ENCODE measurements around the gene DOP1A.

DOP1A gene

DNA sequence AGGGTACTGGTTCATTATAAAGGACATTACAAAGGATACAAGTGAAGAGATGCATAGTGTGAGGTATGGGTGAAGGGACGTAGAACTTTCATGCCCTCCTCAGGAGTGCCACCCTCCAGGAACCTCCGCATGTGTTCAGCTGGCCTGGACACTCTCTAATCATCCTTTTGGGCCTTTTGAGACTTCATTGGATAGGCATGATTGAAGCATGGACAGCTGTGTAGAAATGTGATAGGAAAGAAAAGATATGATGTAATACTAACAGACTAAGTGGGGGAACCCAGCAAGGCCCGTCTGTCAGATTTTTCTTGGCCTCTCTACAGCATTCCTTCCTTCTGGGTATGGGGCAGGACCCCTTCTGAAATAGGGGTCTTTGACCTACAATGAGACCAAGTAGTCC is 31.1 kb downstream of the DOP1A start:
- H3K9me3 Mint-ChIP-seq = peaks cover 2% of the 10 kb centered on the region

DNA sequence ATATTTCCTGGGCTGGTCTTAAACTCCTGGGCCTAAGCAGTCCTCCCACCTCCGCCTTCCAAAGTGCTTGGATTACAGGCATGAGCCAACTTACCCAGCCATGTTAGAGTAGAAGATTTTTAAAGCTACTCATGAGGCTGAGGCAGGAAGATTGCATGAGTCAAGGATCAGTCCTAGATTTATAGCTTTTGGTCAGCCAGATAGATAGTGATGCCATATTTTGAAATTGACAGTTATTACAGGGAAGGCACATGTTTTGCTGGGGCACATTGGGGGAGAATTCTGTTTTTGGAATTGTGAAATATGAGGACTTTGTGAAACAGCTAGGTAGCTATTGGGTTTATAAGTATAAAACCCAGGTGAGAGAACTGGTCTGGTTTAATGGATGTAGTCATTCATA is 40.9 kb downstream of the DOP1A start:
- no peak for TF ChIP-seq CTCF (IDR thresholded peaks at IDR 0.05; ENCODE audit: unreplicated experiment in 3 of 3)
- Mint-ChIP-seq H3K9me3 (peaks cover 9% of the 10 kb centered on the region), H3K4me1 (no peaks in the 10 kb centered on the region), H3K4me3 (no peak overlapping the region), H3K36me3 (ENCODE audit: low read depth) (peaks cover 48% of the 10 kb centered on the region), H3K27me3 (ENCODE audit: low read depth) (no peaks in the 10 kb centered on the region), H3K27ac (no peak overlapping the region)

More for the DNA sequence above, 31.1 kb downstream of the DOP1A start:
- Mint-ChIP-seq H3K27me3 (ENCODE audit: low read depth) (no peaks in the 10 kb centered on the region), H3K4me3 (no peak overlapping the region), H3K4me1 (peaks cover 25% of the 10 kb centered on the region), H3K27ac (peak overlapping the region; percentile 52 to 83 (median 59)), H3K36me3 (ENCODE audit: low read depth) (peaks cover 32% of the 10 kb centered on the region)
- TF ChIP-seq CTCF (IDR thresholded peaks at IDR 0.05; ENCODE audit: unreplicated experiment in 3 of 3) = no peak

- Mint-ChIP-seq H3K4me1 (peaks cover 6% of the 10 kb centered on the region), H3K27me3 (ENCODE audit: low read depth) (no peaks in the 10 kb centered on the region), H3K4me3 (no peak overlapping the region), H3K36me3 (ENCODE audit: low read depth) (peaks cover 29% of the 10 kb centered on the region), H3K27ac (no peak overlapping the region), H3K9me3 (no peaks in the 10 kb centered on the region)
- TF ChIP-seq CTCF (IDR thresholded peaks at IDR 0.05; ENCODE audit: unreplicated experiment in 3 of 3) = no peak
These were observed 45.8 kb downstream of the DOP1A start for GRCh38 chr6:83113258-83113657.

GRCh38 chr6:83114164-83114563 is 46.7 kb downstream of the DOP1A start:
- H3K27ac Mint-ChIP-seq = no peak overlapping the region
- peaks cover 6% of the 10 kb centered on the region for H3K4me1 Mint-ChIP-seq
- H3K4me3 Mint-ChIP-seq = no peak overlapping the region
- H3K36me3 Mint-ChIP-seq (ENCODE audit: low read depth) = peaks cover 22% of the 10 kb centered on the region
- no peak for TF ChIP-seq CTCF (IDR thresholded peaks at IDR 0.05; ENCODE audit: unreplicated experiment in 3 of 3)
- H3K9me3 Mint-ChIP-seq = no peaks in the 10 kb centered on the region
- no peaks in the 10 kb centered on the region for H3K27me3 Mint-ChIP-seq (ENCODE audit: low read depth)

GRCh38 chr6:83117802-83118201 is 50.3 kb downstream of the DOP1A start:
- Mint-ChIP-seq H3K27ac (no peak overlapping the region), H3K9me3 (no peaks in the 10 kb centered on the region), H3K4me3 (no peak overlapping the region), H3K4me1 (peaks cover 6% of the 10 kb centered on the region), H3K27me3 (ENCODE audit: low read depth) (no peaks in the 10 kb centered on the region), H3K36me3 (ENCODE audit: low read depth) (peaks cover 11% of the 10 kb centered on the region)
- no peak for TF ChIP-seq CTCF (IDR thresholded peaks at IDR 0.05; ENCODE audit: unreplicated experiment in 3 of 3)

DNA sequence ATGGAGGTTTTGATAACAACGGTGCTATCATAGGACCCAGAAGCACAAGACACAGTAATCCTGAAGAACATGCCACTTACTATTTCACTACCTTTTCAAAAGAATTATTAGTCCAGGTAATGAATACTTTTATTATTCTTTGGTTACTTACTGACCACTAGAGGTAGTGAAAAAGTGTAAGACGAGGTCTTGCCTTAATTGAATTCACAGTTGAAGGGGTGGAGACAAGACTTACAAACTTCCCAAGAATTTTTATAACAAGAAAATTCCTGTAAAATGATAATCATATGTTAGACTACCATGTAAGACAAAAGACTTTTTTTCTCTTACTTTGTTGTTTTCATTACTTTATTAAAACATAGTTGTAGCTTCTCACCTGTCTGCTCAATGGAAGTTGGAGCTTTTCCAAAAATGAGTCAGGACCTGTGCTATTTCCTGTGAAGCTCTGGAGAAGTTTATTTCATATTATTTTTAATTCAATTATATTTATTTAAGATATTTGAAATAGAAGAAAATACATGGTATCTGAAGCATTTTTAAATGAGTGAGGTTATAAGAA is 52.4 kb downstream of the DOP1A start:
- no peak overlapping the region for H3K4me3 Mint-ChIP-seq
- no peaks in the 10 kb centered on the region for H3K4me1 Mint-ChIP-seq
- H3K9me3 Mint-ChIP-seq = no peaks in the 10 kb centered on the region
- peaks cover 20% of the 10 kb centered on the region for H3K36me3 Mint-ChIP-seq (ENCODE audit: low read depth)
- no peaks in the 10 kb centered on the region for H3K27me3 Mint-ChIP-seq (ENCODE audit: low read depth)
- H3K27ac Mint-ChIP-seq = no peak overlapping the region
- TF ChIP-seq CTCF (IDR thresholded peaks at IDR 0.05; ENCODE audit: unreplicated experiment in 3 of 3) = no peak
